RWPE1 (cell line): ENCODE results near the gene TTYH2.
"Not testable (repeated sequence)": the region's sequence is repeated elsewhere in the genome, so short reads cannot be mapped to it uniquely, and the experiment has no call there.

Source experiments
- CTCF ChIA-PET: fragments of 350-600 bp; sonication (Branson Sonifier 250); formaldehyde crosslinking; extraction: SDS; loops from one replicate; lab custom pipeline; 2021; lab: Yijun Ruan, JAX
- POLR2A ChIA-PET: fragments of 400-600 bp; formaldehyde crosslinking; extraction: SDS; loops from one replicate; lab custom pipeline; 2020; ENCODE audit warnings: antibody characterized with exemption; ENCODE audit not compliant: low non-redundant PET; lab: Yijun Ruan, JAX
- DNase-seq: peaks from one replicate; pipeline ENCODE4 v3.0.0; 2012; ENCODE audit warnings: low spot score
- H3K27ac ChIP-seq: fragments of 450-650 bp; 2 replicates; pipeline ENCODE4 v1.5.1; 2017
- CTCF ChIP-seq: fragments of 450-650 bp; conservative IDR thresholded peaks from 2 replicates; pipeline ENCODE4 v1.5.1; 2017; ENCODE audit warnings: low read depth, mild to moderate bottlenecking

The TTYH2 gene

DNA sequence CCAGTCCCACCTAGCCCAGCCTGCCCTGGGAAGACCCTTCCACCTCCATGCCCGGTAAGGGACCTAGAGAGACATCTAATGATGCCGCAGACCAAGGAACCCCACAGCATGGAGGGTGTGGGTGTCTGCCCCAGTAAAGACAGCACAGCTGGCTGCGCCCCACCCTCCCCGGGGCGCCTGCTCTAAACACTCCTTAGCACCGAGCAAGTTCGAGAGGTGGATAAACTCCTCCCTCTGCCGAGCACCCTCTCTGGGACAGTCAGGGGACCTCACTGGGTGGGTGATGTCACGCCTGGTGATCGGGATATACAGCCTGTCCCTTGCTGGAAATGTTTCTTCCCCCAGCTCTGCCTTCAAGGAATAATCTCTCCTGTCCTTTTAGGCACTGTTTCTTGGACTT is 43.9 kb downstream of the TTYH2 start:
- TF ChIP-seq CTCF: no peak
- CTCF ChIA-PET: interaction anchor here (0.6 kb wide), 1 partner anchor 18 kb away, joined by 3 read pairs; no protein-coding TSS in a partner anchor

GRCh38 chr17:74259667-74260524 is 46.5 kb downstream of the TTYH2 start:
- ChIA-PET CTCF (no interaction called here), POLR2A (no interaction called here)
- no peak overlapping the region for H3K27ac ChIP-seq
- DNase-seq: peak; percentile 64
- TF ChIP-seq CTCF: no peak

More for the DNA sequence above, 43.9 kb downstream of the TTYH2 start:
- POLR2A ChIA-PET: no interaction called here
- DNase-seq: no peak
- H3K27ac ChIP-seq: no peak overlapping the region

- POLR2A ChIA-PET: no interaction called here
- DNase-seq: no peak
- no peak for TF ChIP-seq CTCF
- H3K27ac ChIP-seq: no peak overlapping the region
- CTCF ChIA-PET: interaction anchor here (0.6 kb wide), 1 partner anchor 101 kb away, joined by 4 read pairs; no protein-coding TSS in a partner anchor
Measured at GRCh38 chr17:74260525-74260850, 47.1 kb downstream of the TTYH2 start.

DNA sequence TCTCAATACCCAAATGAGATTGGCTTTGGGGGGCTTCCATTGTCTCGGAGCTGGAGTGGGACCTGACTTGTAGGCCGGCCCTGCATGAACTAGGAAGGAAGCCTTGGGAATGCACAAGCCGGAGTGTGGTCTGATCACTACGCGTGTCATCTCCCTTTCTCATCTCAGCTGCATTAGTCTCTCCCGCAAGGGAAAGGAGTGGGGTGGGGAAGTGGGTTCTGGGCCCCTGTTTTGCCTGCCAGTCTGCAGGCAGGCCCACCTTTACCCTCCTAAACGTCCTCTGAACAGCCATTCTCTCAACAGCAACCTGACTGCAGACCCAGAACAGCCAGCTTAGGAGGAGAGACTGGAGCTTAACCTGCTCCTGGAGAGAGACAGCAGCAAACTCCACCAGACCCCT is 49.2 kb downstream of the TTYH2 start:
- POLR2A ChIA-PET: no interaction called here
- DNase-seq: no peak
- CTCF ChIA-PET: interaction anchor here (1.1 kb wide), 1 partner anchor 63 kb away, joined by 3 read pairs; no protein-coding TSS in a partner anchor
- TF ChIP-seq CTCF: no peak
- no peak overlapping the region for H3K27ac ChIP-seq

DNA sequence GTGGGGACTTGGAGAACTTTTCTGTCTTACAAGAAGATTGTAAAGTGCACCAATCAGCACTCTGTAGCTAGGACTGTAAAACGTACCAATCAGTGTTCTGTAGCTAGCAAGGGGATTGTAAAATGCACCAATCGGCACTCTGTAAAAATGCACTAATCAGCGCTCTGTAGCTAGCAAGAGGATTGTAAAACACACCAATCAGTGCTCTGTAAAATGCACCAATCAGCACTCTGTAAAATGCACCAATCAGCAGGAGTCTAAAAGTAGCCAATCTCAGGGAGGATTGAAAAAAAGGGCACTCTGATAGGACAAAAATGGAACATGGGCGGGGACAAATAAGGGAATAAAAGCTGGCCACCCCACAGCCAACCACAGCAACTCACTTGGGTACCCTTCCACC is 53.7 kb downstream of the TTYH2 start:
- H3K27ac ChIP-seq, DNase-seq, POLR2A ChIA-PET, CTCF ChIA-PET: not testable (repeated sequence)

DNA sequence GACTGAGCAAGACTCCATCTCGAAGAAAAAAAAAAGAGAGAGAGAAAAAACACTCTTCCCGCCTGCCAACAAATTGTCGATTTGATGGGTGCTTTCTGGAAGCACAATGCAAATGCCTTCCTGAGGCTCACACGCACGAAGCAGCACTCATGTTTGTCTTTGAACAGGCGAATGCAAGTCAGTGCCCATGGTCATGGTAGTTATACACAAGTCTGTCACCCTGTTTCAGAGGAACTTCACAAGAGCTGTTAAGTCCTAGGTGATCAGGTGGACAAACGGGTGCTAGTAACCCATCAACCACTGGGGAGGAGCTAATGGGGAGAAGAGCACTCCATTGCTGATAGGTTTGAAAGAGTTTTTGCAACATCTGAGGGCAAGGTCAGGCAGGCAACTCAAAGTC is 54.2 kb downstream of the TTYH2 start:
- ChIA-PET POLR2A (no interaction called here), CTCF (no interaction called here)
- H3K27ac ChIP-seq: no peak overlapping the region
- TF ChIP-seq CTCF: no peak
- DNase-seq: no peak

GRCh38 chr17:74267987-74268499 is 54.7 kb downstream of the TTYH2 start:
- no peak for DNase-seq
- TF ChIP-seq CTCF: no peak
- H3K27ac ChIP-seq: no peak overlapping the region
- ChIA-PET POLR2A (no interaction called here), CTCF (no interaction called here)
